Activated CD8-positive, alpha-beta memory T cell treated with anti-CD3 and anti-CD28 coated beads for 36 hours (primary cell): Measurements from ENCODE around the gene PHF5A. TPM values are rescaled to one million over a fixed set of nuclear protein-coding genes. Genes with fewer than 3 reads are reported as not detected.
"Not testable (repeated sequence)": the region's sequence is repeated elsewhere in the genome, so short reads cannot be mapped to it uniquely, and the experiment has no call there.

Experiments used
- CTCF ChIA-PET: fragments of 350-600 bp; sonication (Branson Sonifier 250); formaldehyde crosslinking; loops from one replicate; lab custom pipeline; 2021; ENCODE audit warnings: antibody characterized with exemption; lab: Charles Lee
- POLR2A ChIA-PET: fragments of 350-600 bp; sonication (Branson Sonifier 250); formaldehyde crosslinking; loops from one replicate; lab custom pipeline; 2021; ENCODE audit warnings: antibody characterized with exemption; lab: Charles Lee
- total RNA-seq, 2 experiments: library from RNA; stranded (reverse); gene quantifications; one replicate each; pipeline ENCODE4 v1.2.3, GENCODE V29; 2021

The PHF5A gene
- total RNA-seq, 2 experiments from 2014 or later: 103 to 112 TPM

DNA sequence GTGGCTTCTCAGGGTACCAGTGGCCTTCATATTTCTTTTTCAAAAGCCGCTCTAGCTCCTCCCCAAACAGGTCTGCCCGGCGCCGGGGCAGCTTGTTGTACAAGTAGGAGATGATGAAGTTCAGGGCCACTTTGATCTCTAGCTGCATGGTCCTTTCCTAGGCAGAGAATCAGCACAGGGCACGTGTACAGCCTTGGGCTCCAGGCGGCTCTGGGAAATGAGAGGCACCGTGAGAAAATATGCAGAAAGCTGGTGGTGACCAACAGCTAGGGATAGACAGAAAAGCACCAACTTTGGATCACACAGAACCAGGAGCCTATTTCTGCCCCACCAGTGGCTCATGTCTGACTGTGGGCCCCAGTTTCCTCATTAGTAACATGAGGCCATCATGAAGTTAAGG, 31.3 kb downstream of the PHF5A start:
- ChIA-PET CTCF (no interaction called here), POLR2A (interaction anchor here (1.9 kb wide), 1 partner anchor 9 kb away, joined by 8 read pairs; the partner anchor contains the start of gene TOB2)

DNA sequence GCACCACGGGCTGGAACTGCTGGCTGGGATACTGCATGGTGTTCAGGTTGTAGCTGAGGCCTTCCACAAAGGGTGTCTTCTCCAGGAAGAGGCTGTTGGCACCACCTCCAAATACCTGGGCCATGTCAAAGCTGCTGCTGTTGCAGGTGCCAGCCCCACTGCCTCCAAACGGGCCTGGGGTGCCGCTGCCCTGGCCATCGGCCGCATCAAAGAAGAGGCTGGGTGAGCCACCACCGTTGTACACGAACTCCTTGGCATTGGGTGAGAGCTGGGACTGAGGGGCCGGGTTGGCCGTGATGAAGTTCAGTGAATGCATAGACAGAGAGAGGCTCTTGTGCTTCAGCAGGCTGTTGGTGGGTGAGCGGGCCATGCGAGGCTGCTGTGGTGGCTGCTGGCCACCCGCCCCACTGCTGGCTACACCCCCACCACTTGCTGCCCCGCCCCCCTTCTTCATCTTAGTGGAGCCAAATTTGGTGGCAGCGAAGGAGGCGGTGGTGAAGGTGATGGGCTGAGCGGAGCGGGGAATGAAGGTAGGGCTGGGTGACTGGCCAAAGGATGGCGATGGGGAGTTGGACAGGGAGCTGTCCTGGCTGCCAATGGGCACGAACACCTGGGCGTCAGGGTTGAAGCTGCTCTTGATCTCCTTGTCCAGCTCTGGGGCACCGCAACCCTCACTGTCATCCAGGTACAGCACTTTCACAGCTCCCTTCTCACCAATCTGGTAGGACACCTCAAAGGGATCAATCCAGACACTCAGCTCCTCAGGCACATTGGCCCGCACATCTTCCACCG, 32.0 kb downstream of the PHF5A start:
- POLR2A ChIA-PET: interaction anchor here (1.2 to 1.9 kb wide), 2 partner anchors 10 to 32 kb away, joined by 5 to 8 read pairs; partner anchors contain the start of genes ACO2, PHF5A and TOB2
- CTCF ChIA-PET: no interaction called here

DNA sequence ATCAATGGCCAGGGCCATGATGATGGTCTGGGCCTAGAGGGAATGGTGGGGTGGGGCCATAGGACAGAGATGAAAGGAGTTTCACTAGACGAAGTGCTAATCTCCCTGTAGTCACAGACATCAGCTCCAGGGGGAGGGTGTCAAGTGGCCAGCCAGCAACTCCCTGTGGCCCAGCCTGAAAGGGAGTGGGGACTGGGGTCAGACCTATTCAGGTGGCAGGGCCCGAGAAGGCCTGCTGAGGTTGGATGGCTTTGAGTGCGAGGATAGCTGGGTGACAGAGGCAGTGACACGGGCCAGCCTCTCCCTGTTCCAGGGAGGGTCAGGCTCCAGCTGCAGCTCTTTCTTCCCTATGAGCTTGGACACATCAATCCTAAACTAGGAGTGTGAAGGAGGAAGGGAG, 32.9 kb downstream of the PHF5A start:
- CTCF ChIA-PET: no interaction called here

DNA sequence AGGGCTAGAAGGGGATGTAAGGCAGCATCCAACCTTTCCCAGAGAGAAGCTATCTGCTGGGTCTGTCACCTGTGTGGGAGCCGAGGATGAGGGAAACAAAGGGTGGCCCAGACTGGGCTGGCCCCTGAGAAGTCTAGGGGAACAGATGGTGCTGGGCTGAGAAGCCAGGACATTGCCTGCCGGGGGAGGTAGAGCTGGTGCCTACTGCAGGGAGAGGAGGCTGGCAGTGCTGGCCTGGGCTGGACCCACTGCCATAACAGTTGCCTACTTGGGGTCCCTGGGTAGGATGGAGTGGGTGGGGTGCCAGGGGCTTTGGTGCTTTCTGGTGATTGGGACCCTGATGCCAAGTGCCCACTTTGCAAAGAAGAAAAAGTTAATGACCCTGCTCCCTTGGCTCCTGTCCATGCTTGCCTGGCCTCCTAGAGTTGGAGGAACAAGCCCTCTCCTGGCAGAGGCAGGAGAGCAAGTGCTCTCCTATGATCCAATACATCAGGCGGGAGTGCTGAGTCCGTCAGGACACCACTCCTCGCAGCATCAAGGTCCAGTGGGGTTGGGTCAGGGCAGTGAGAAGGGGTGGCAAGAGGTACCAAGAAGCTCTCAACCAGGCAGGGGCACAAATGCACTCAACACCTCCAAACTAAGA, 34.0 kb downstream of the PHF5A start:
- CTCF ChIA-PET: not testable (repeated sequence)

More for the DNA sequence above, 32.9 kb downstream of the PHF5A start:
- POLR2A ChIA-PET: interaction anchor here (1.2 kb wide), 1 partner anchor 33 kb away, joined by 5 read pairs; the partner anchor contains the start of genes ACO2 and PHF5A

DNA sequence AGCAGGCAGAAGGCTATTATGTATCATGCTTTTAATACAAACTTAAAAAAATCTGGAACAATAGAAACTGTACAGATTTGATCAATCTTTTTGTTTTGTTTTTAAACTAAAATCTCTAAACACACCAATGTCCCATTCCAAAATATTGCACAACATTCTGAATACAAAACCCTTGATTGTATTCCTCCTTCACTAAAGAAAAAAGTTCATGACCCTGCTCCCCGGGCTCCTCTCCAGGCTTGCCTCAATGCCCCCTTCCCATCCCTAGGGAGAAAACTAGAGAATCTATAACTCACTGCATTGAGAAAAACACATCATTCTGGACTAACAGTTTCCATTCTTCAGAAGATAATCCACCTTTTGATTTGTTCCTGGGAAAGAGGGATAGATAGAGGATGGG, 35.0 kb downstream of the PHF5A start:
- CTCF ChIA-PET, POLR2A ChIA-PET: not testable (repeated sequence)

More for the DNA sequence above, 34.0 kb downstream of the PHF5A start:
- POLR2A ChIA-PET: not testable (repeated sequence)

DNA sequence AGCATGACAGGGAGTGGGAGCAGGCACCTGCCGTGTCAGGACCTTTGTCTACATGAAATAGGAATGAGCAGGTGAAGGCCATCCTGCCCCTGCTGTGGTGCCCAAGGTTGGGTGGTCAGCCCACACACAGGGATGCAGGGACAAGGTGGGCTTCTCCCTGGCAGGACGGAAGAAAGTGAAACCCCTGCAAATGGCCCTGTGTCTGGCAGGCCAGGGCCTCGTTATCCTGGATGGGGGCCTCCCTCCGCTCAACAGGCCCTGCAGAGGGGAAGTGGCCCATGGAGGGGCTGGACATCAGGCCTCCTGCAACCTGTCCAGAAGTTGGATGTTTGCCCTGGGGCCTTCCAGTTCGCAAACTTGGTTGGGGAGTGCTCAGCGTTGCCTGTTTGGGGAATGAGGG, 36.8 kb downstream of the PHF5A start:
- CTCF ChIA-PET: no interaction called here
- POLR2A ChIA-PET: no interaction called here

DNA sequence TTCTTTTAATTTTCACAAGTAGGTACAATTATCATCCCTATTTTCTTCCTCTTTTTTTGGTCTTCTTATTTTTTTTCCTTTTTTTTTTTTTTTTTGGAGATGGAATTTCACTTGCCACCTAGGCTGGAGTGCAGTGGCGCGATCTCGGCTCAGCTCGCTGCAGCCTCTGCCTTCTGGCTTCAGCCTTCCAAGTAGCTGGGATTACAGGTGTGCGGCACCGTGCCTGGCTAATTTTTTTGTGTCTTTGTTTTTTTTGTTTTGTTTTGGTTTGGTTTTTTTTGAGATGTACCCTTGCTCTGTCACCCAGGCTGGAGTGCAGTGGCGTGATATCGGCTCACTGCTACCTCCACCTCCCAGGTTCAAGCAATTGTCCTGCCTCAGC, 38.5 kb downstream of the PHF5A start:
- ChIA-PET POLR2A (no interaction called here), CTCF (no interaction called here)

DNA sequence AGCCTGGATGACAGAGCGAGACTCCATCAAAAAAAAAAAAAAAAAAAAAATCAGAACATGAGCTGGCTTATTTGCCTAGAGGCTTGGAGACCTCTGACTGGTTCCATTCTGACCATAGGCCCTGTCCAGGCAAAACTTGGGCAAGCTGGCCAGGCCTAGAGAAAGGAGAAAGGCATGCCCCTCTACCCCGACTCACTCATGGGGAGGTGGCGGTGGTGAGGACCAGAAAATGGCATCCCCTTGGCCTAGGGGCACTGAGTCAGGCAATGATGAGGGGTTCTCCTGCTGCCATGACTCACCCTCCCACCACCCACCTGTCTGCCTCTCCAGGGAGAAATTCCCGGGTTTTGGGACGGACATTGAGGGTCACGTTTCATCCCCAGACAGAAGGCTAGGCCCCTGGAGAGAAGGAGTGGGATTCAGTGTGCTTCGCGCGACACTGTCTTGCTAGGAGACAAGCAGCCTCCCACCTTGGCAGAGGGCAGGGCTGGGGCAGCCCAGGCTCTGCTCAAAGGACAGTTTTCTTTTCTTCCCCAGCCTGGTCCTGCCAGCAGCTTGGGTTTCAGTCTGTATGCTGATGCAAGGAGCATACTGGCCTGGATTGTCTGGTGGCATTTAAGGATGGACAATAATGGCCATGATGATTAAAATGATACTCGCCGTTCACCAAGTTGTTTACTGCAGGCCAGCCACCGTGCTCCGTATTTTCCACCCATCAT, 39.1 kb downstream of the PHF5A start:
- ChIA-PET POLR2A (interaction anchor here (0.6 to 0.7 kb wide), 4 partner anchors 18 to 407 kb away, joined by 3 to 5 read pairs (median 4); no protein-coding TSS in a partner anchor), CTCF (interaction anchor here (2.0 kb wide), 1 partner anchor 88 kb away, joined by 7 read pairs; no protein-coding TSS in a partner anchor)

DNA sequence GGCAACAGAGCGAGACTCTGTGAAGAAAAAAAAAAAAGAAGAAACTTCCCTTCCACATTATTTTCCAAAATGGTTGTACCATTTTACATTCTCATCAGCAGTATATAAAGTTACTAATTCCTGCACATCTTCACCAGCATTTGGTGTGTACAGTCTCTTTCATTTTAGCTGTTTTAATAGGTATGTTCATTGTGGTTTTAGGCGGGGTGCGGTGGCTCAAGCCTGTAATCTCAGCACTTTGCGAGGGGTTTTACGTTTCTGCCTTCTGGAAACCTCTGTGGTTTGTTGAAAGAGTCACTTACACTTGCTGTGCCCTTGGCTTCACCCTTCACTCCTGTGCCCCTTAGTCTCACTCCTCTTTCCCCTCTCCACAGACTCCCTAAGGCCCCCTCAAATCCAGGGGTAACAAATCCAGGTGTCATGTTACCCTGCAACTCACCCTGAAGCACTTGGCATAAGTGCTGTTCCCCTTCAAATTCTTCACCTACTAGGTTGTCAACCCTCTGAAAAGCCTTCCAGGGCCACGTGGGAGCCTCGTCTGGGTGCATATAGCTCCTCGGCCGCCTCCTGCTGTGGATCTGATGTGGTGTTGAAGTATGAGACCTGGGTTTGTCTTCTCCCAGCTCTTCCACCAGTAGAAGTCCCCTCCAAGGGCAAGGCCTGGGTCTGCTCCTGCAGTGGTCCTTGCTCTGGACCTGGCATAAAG, 42.7 kb downstream of the PHF5A start:
- ChIA-PET CTCF (interaction anchor here (0.7 to 1.5 kb wide), 4 partner anchors 21 to 53 kb away, joined by 3 to 4 read pairs (median 4); partner anchors contain the start of gene TOB2), POLR2A (no interaction called here)

DNA sequence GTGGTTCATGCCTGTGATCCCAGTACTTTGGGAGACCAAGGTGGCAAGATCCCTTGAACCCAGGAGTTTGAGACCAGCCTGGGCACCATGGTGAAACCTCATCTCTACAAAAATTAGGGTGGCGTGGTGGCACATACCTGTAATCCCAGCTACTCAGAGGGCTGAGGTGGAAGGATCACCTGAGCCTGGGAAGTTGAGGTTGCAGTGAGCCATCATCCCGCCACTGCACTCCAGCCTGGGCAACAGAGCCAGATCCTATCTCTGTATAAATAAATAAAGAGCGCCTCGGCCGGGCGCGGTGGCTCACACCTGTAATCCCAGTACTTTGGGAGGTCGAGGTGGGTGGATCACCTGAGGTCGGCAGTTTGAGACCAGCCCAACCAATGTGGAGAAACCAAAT, 49.8 kb downstream of the PHF5A start:
- ChIA-PET CTCF (no interaction called here), POLR2A (no interaction called here)

DNA sequence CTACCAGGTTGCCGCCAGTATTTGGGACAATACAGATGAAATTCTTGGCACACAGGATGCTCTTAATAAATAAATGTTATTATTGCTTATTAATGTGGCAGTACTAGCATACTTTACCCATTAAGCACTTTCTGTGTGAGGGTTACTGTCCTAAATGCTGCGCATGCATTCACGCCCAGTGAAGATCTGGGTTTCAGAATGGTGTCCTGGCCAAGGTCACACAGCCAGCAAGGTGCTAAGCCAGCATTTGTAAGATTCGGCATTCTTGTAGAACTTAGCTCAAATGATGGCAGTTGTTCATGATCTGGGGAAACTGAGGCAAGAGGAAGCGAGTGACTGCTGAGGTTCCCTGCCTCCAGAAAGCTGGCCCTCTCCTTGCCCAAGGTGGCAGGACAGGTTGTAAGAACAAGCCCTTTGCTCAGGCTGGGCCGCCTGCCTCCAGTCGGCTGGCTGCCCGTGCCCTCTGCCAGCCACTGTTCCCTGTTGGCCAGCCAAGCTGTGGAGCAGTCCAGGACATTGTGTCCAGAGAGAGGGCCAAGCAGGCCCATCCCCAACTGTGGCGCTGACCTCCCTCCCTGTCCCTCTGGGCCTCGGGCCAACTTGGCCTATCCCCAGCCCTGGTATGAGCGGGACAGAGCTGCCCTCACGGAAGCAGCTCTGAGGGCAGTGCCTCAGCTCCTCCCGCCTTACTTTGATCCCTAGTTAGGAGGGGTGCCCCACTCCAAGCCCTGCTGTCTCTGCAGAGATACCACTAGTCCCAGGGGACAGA, 50.7 kb downstream of the PHF5A start:
- ChIA-PET POLR2A (no interaction called here), CTCF (interaction anchor here (1.1 kb wide), 1 partner anchor 109 kb away, joined by 3 read pairs; no protein-coding TSS in a partner anchor)

DNA sequence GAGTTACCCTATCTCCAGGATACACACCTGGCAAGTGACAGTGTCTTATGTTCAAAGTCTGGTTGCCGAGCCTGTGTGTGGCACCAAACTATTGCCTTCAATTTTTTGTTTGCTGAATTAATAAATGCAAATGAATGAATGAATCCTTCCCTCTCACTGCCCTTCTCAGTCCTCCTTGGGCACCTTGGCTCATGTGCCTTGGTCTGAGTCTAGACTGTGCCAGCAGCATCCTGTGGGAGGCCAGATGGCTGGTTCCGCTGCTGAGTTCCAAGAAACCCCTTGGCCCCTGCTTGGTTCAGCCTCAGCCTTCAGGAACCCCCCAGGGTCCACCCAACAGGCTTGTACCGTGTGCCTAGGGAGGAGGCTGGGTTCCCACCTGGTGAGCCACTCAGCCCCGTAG, 52.9 kb downstream of the PHF5A start:
- ChIA-PET CTCF (interaction anchor here (0.6 kb wide), 1 partner anchor 307 kb away, joined by 3 read pairs; no protein-coding TSS in a partner anchor), POLR2A (no interaction called here)

DNA sequence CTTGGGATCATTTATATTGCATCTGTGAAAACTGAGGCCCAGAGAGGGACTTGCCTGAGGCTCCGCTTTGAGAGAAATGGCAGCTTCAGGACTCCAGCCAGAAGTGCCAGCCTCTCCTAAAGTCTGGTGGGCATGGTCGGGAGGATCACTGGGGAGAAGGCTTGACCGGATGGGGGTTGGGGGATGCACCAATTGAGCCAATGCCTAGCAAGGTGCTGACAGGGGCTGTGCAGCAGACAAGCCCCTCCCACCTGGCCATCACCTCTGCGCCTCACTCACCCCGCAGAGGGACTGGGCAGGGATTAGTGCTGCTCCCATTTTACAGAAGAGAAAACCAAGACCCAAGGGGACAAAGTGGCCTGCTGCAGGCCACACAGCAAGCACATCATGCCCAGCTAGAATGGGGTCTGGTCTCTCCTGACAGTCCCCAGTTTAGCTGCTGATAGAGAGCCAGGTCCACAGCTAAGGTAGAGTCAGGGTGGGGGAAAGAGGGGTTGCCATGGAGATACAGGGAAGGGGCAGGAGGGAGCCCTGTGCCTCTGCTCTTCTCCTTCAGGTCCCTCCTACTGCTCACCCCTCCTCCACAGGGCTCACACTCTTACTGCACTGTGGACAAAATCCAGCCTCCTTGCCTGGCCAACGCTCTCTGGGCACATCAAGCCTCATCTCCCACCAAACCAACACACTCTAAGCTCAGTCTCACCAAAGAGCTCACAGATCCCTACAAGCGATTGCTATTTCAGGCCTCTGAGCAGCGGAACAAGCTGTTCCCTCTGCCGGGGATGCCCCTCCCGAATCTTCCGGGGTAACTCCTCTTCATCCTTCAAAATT, 57.3 kb downstream of the PHF5A start:
- CTCF ChIA-PET: interaction anchor here (0.9 to 1.9 kb wide), 3 partner anchors 17 to 115 kb away, joined by 3 to 7 read pairs (median 3); no protein-coding TSS in a partner anchor
- POLR2A ChIA-PET: interaction anchor here (0.5 to 1.1 kb wide), 2 partner anchors 13 to 127 kb away, joined by 3 to 4 read pairs; no protein-coding TSS in a partner anchor

DNA sequence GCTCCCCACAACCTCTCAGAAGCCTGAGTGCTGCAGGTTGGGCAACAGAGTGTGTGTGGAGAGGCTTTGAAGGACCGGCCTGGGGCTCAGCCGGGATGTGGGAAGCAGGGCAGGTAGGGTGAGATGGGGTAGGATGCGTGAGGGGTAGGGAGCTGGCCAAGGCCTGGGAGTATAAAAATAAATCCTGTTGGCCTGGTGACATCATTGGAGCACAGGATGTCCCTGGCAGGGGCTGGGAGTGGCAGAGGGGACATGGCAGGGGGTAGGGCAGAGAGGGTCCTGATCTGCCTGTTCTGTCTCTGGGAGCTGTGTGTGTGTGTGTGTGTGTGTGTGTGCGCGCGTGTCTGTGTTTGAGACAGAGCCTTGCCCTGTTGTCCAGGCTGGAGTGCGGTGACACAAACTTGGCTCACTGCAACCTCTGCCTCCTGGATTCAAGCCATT, 58.2 kb downstream of the PHF5A start:
- ChIA-PET CTCF (interaction anchor here (1.5 to 1.9 kb wide), 3 partner anchors 107 to 116 kb away, joined by 6 to 7 read pairs (median 7); no protein-coding TSS in a partner anchor), POLR2A (interaction anchor here (0.5 kb wide), 1 partner anchor 90 kb away, joined by 4 read pairs; no protein-coding TSS in a partner anchor)
